ENCODE results near the gene TCEAL4. TPM values are rescaled to one million over a fixed set of nuclear protein-coding genes. Genes with fewer than 3 reads are reported as not detected.

Gene TCEAL4
- total and polyA plus RNA-seq, 12 donors, result 57.7 to 164 (median 69.1) TPM

DNA sequence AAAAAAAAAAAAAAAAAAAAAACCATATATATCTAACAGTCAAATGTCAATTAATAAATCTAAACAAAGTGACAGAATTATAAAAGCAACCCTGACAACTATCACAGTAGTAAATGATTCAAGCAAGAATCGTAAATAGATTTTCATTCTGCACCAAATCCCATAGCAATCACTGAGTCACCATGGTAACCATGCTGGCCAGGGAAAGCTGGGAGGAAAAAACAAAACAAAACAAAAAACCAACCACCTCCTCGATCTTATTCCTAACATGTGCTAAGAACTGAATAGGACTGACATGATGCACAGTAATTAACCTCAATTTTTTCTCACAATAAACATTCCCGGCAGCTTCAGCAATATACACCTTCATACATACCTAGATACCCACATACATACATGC is 35.4 kb upstream of the TCEAL4 start:
- WGBS, 2 donors, result 61 to 68% methylated on average over 3 of the region's 3 CpGs
- Histone ChIP-seq H3K36me3 (no peaks in the 10 kb centered on the region), H3K4me1 (peaks cover 0 to 8% (median 0%) of the 10 kb centered on the region in 9 donors), H3K9me3 (peaks cover 0 to 7% (median 0%) of the 10 kb centered on the region in 11 donors), H3K4me3 (no peak overlapping the region), H3K27ac (no peak overlapping the region), H3K27me3 (peaks cover 0 to 13% (median 0%) of the 10 kb centered on the region in 7 donors)
- DNase-seq (no peak), ATAC-seq (no peak)
- TF ChIP-seq, protein P1, sequence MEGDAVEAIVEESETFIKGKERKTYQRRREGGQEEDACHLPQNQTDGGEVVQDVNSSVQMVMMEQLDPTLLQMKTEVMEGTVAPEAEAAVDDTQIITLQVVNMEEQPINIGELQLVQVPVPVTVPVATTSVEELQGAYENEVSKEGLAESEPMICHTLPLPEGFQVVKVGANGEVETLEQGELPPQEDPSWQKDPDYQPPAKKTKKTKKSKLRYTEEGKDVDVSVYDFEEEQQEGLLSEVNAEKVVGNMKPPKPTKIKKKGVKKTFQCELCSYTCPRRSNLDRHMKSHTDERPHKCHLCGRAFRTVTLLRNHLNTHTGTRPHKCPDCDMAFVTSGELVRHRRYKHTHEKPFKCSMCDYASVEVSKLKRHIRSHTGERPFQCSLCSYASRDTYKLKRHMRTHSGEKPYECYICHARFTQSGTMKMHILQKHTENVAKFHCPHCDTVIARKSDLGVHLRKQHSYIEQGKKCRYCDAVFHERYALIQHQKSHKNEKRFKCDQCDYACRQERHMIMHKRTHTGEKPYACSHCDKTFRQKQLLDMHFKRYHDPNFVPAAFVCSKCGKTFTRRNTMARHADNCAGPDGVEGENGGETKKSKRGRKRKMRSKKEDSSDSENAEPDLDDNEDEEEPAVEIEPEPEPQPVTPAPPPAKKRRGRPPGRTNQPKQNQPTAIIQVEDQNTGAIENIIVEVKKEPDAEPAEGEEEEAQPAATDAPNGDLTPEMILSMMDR (IDR thresholded peaks at IDR 0.05), result no peak
- intact Hi-C loops (cut with DNase I), result no loop called here

DNA sequence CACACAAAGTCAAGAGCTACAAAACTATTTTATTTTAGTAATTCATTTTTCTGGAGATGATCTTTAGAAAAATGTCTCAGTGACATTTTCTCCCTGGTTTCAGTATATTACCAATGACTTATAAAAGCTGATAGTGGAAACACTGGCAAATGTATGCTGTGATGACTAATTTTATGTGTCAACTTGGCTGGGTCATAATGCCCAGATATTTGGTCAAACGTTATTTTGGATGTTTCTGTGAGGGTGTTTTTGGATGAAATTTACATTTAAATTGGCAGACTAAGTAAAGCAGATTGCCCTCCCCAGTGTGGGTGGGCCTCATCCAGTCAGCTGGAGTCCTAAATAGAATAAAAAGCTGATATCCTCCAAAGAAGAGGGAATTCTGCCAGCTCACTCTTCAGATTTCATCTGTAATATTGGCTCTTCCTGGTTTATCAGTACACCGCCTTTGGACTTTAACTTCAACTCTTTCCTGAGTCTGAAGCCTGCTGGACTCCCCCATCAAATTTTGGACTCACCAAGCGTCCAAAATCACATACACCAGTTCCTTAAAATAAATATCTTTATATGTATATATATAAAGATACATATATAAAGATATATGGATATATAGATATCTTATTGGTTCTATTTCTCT is 34.8 kb upstream of the TCEAL4 start:
- Histone ChIP-seq H3K4me1 (peaks cover 0 to 9% (median 0%) of the 10 kb centered on the region in 9 donors), H3K27ac (no peak overlapping the region), H3K27me3 (peaks cover 0 to 18% (median 0%) of the 10 kb centered on the region in 7 donors), H3K9me3 (peaks cover 0 to 7% (median 0%) of the 10 kb centered on the region in 11 donors), H3K4me3 (no peak overlapping the region), H3K36me3 (no peaks in the 10 kb centered on the region)
- intact Hi-C loops (cut with DNase I), result no loop called here
- WGBS, 2 donors, result 69 to 77% methylated on average over 3 of the region's 3 CpGs
- TF ChIP-seq, protein P1 (IDR thresholded peaks at IDR 0.05), result no peak
- ATAC-seq (no peak), DNase-seq (no peak)

DNA sequence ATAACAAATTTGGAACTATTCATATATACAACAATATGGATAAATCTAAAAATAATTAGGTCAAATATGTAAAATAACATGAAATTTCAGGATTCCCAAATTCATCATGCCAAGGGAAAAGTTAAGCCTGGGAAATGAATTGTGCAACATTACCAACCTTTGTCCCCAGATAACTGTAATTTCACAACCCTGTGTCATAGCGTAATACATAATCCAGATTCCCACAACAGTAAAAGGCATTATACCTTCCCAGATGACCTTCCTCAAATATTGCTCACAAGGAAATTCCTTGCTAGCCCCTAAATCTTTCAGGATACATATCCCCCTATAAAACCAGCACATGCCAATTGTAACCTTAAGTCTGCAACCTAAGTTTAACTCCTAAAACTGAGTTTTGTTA is 33.1 kb upstream of the TCEAL4 start:
- peaks cover 0 to 34% (median 0%) of the 10 kb centered on the region in 7 donors for H3K27me3 ChIP-seq
- H3K4me3 ChIP-seq, result no peak overlapping the region
- no peak overlapping the region for H3K27ac ChIP-seq
- intact Hi-C loops (cut with DNase I), result no loop called here
- WGBS, 2 donors, result 91 to 93% methylated on average over 1 of the region's 1 CpG
- H3K9me3 ChIP-seq, result peaks cover 0 to 2% (median 0%) of the 10 kb centered on the region in 11 donors
- H3K36me3 ChIP-seq, result no peaks in the 10 kb centered on the region
- TF ChIP-seq, protein P1 (IDR thresholded peaks at IDR 0.05), result no peak
- peaks cover 0 to 9% (median 0%) of the 10 kb centered on the region in 9 donors for H3K4me1 ChIP-seq
- DNase-seq (no peak), ATAC-seq (no peak)

DNA sequence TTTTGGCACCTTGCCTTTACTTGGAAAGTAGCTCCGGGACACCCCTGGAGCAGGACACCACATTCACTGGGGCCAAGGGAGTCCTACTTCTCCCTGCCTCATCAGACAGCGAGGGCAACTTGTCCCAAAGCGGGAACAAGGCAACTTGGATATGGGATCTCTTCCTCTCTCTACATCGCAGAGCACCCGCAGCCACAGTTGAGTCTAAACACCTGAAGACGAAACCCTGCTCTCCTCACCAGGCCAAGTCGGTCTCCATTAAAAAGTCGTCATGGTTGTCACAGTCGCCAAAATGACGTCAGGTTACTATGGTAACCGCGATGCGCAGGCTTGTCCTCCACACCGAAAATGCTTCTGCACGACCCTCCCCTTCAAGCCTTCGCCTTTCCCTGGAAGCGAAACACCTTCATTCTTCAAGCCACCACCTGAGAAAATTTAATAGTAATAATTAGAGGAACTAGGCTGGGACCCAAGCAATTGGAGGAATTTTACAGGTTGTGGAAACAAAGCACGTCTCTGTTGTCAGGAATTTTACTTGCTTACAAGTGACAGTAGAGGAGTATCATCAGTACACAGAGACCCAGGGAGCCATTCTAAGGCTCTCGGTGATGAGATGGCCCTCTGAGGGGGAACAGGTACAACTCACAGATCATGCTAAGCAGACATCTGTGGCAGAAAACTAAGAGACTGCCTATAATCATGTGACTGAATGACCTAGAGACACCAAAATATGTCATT is 30.5 kb upstream of the TCEAL4 start:
- H3K4me3 ChIP-seq, result peak overlapping the region in 9 of 10 donors; percentile 11 to 48 (median 41)
- H3K27ac ChIP-seq, result peak overlapping the region in 1 of 10 donors; percentile 26
- peaks cover 0 to 56% (median 0%) of the 10 kb centered on the region in 7 donors for H3K27me3 ChIP-seq
- TF ChIP-seq, protein P1 (IDR thresholded peaks at IDR 0.05), result no peak
- intact Hi-C loops (cut with DNase I), result no loop called here
- ATAC-seq, result peak in 2 of 8 donors; percentile 42 to 46
- WGBS, 2 donors, result 16 to 18% methylated on average over 19 of the region's 19 CpGs
- DNase-seq, result peak; percentile 9 to 21
- no peaks in the 10 kb centered on the region for H3K9me3 ChIP-seq
- peaks cover 0 to 9% (median 0%) of the 10 kb centered on the region in 9 donors for H3K4me1 ChIP-seq
- no peaks in the 10 kb centered on the region for H3K36me3 ChIP-seq

Measured in heart right ventricle (tissue), 16 donors.